HepG2 (cell line): ENCODE measurements around the gene TTC19. TPM values are rescaled to one million over a fixed set of nuclear protein-coding genes. Genes with fewer than 3 reads are reported as not detected.

ENCODE experiments used
- ATAC-seq: fragments of 200-7000 bp; cut with Tn5 transposase; 3 replicates; pipeline ENCODE4 v1.9.1; 2020; ENCODE audit warnings: mild to moderate bottlenecking, moderate library complexity
- BruUV-seq: library from RNA; stranded (reverse); fragments of 400-500 nt; replicated peaks from 2 replicates; lab custom pipeline; 2021; lab: Mats Ljungman, UMichigan
- CTCF ChIA-PET: fragments of 300-600 bp; formaldehyde crosslinking; extraction: SDS; loops from one replicate; lab custom pipeline; 2021; ENCODE audit warnings: low total read pairs, inconsistent platforms, low intra/inter-chr PET ratio; lab: Yijun Ruan, JAX
- POLR2A ChIA-PET: fragments of 350-600 bp; sonication (Branson Sonifier 250); formaldehyde crosslinking; loops from one replicate; lab custom pipeline; 2020; ENCODE audit warnings: antibody characterized with exemption, inconsistent platforms; lab: Yijun Ruan, JAX
- DNase-seq: peaks from one replicate; pipeline ENCODE4 v3.0.0-alpha.2; 2015; ENCODE audit warnings: low spot score
- FAIRE-seq: peaks from 3 replicates; lab custom pipeline; 2011; peaks lifted over from hg19 to GRCh38; lab: Jason Lieb, UNC
- H2AFZ ChIP-seq: one replicate; pipeline ENCODE4 v1.6.1; 2011; ENCODE audit warnings: low read length, inconsistent platforms
- H3K27ac ChIP-seq: fragments of 300-600 bp; 3 replicates; pipeline ENCODE4 v1.8.0; 2011; ENCODE audit warnings: mixed run types, mild to moderate bottlenecking, mixed read lengths, low read length, inconsistent platforms; ENCODE audit not compliant: insufficient read depth; ENCODE audit errors: extremely low read length
- H3K27me3 ChIP-seq, 2 experiments: fragments of 200-600 bp in 1 of 2; 2 replicates in 1 of 2; 3 replicates in 1 of 2; pipeline versions ENCODE4 v1.6.0 to v1.8.0; 2011; ENCODE audit warnings: low read length in 2 of 2, mild to moderate bottlenecking in 2 of 2, moderate library complexity in 2 of 2, inconsistent platforms in 1 of 2; ENCODE audit not compliant: insufficient read depth in 2 of 2, control insufficient read depth in 1 of 2
- H3K36me3 ChIP-seq, 2 experiments: fragments of 200-600 bp in 1 of 2; replicated peaks in 1 of 2; 2 replicates in 1 of 2; 3 replicates in 1 of 2; pipeline versions ENCODE4 v1.5.1 to v1.8.0; 2011; ENCODE audit warnings: low read length in 2 of 2, inconsistent platforms in 1 of 2; ENCODE audit not compliant: insufficient read depth in 2 of 2, control insufficient read depth in 1 of 2
- H3K4me1 ChIP-seq: 2 replicates; pipeline ENCODE4 v1.5.1; 2012; ENCODE audit warnings: low read length, inconsistent platforms; ENCODE audit not compliant: insufficient read depth
- H3K4me2 ChIP-seq: 2 replicates; pipeline ENCODE4 v1.6.0; 2011; ENCODE audit warnings: low read depth, low read length, inconsistent platforms
- H3K4me3 ChIP-seq, 3 experiments: fragments of 200-600 bp in 1 of 3; sonication (generic), shearing (Covaris generic) in 1 of 3; replicated peaks in 1 of 3; 2 replicates each; pipeline ENCODE4 v1.5.1; 2011 to 2016; ENCODE audit warnings: low read length in 3 of 3, inconsistent platforms in 2 of 3, low read depth in 2 of 3, mild to moderate bottlenecking in 2 of 3, control low read depth in 1 of 3, mixed read lengths in 1 of 3; ENCODE audit not compliant: insufficient read depth in 1 of 3
- H3K79me2 ChIP-seq: one replicate; pipeline ENCODE4 v1.6.1; 2011; ENCODE audit warnings: low read length, inconsistent platforms; ENCODE audit not compliant: insufficient read depth
- H3K9ac ChIP-seq: 2 replicates; pipeline ENCODE4 v1.6.0; 2011; ENCODE audit warnings: mild to moderate bottlenecking, low read depth, low read length, inconsistent platforms; ENCODE audit not compliant: insufficient read depth
- H3K9me3 ChIP-seq: 2 replicates; pipeline ENCODE4 v1.5.1; 2012; ENCODE audit warnings: mild to moderate bottlenecking, low read length
- H4K20me1 ChIP-seq: 2 replicates; pipeline ENCODE4 v1.6.0; 2011; ENCODE audit warnings: inconsistent platforms, mild to moderate bottlenecking, low read length, moderate library complexity; ENCODE audit not compliant: insufficient read depth
- AGO1 ChIP-seq: fragments of 200-400 bp; formaldehyde crosslinking; IDR thresholded peaks from 2 replicates; pipeline ENCODE4 v1.6.1; 2017; ENCODE audit warnings: mild to moderate bottlenecking, low read depth, low read length, moderate library complexity; ENCODE audit not compliant: poor library complexity, severe bottlenecking
- BCL6 ChIP-seq: IDR thresholded peaks from 2 replicates; pipeline ENCODE4 v1.6.1; 2016; ENCODE audit warnings: missing genetic modification reagents, missing compliant biosample characterization
- E2F1 ChIP-seq: sonication (generic); formaldehyde crosslinking; IDR thresholded peaks from 2 replicates; pipeline ENCODE4 v1.5.0; 2020; ENCODE audit warnings: missing genetic modification reagents
- HDAC2 ChIP-seq: sonication (generic); formaldehyde crosslinking; IDR thresholded peaks from 2 replicates; pipeline ENCODE4 v1.4.0; 2020; ENCODE audit warnings: missing genetic modification reagents
- HOXA5 ChIP-seq: sonication (generic); formaldehyde crosslinking; IDR thresholded peaks from 2 replicates; pipeline ENCODE4 v1.4.0; 2020; ENCODE audit warnings: missing genetic modification reagents
- MEF2D ChIP-seq: sonication (generic); formaldehyde crosslinking; IDR thresholded peaks from 2 replicates; pipeline ENCODE4 v1.5.1; 2020; ENCODE audit warnings: mild to moderate bottlenecking, missing genetic modification reagents
- NR2F1 ChIP-seq, 2 experiments: fragments of 450-650 bp in 1 of 2; formaldehyde crosslinking in 1 of 2; IDR thresholded peaks; 2 replicates each; pipeline versions ENCODE4 v1.5.0 to v1.6.1; 2016 to 2020; ENCODE audit warnings: mild to moderate bottlenecking in 1 of 2, missing compliant biosample characterization in 1 of 2, missing genetic modification reagents in 1 of 2, moderate library complexity in 1 of 2
- REXO4 ChIP-seq: sonication (generic); formaldehyde crosslinking; IDR thresholded peaks from 2 replicates; pipeline ENCODE4 v1.8.0; 2022; ENCODE audit warnings: missing genetic modification reagents, mild to moderate bottlenecking, borderline replicate concordance
- SETDB1 ChIP-seq: sonication (generic); formaldehyde crosslinking; IDR thresholded peaks from 2 replicates; pipeline ENCODE4 v1.5.1; 2020; ENCODE audit warnings: missing genetic modification reagents, mild to moderate bottlenecking, borderline replicate concordance
- ZFP36 ChIP-seq: fragments of 150-350 bp; IDR thresholded peaks from 2 replicates; pipeline ENCODE4 v1.6.1; 2018; ENCODE audit warnings: borderline replicate concordance, low read length, low read depth; ENCODE audit not compliant: partially characterized antibody
- ZNF280B ChIP-seq: sonication (generic); formaldehyde crosslinking; IDR thresholded peaks from 2 replicates; pipeline ENCODE4 v1.5.0; 2020; ENCODE audit warnings: missing genetic modification reagents, mild to moderate bottlenecking, borderline replicate concordance
- ZNF33B ChIP-seq: sonication (generic); formaldehyde crosslinking; IDR thresholded peaks from 2 replicates; pipeline ENCODE4 v1.5.1; 2020; ENCODE audit warnings: mild to moderate bottlenecking, missing genetic modification reagents
- ZNF563 ChIP-seq: sonication (generic); formaldehyde crosslinking; IDR thresholded peaks from 2 replicates; pipeline ENCODE4 v1.8.0; 2022; ENCODE audit warnings: mild to moderate bottlenecking, moderate library complexity, missing genetic modification reagents
- ZNF660 ChIP-seq: sonication (generic); formaldehyde crosslinking; IDR thresholded peaks from 2 replicates; pipeline ENCODE4 v1.5.1; 2020; ENCODE audit warnings: mild to moderate bottlenecking, low read depth, missing genetic modification reagents, borderline replicate concordance
- ZNF816 ChIP-seq: sonication (generic); formaldehyde crosslinking; IDR thresholded peaks from 2 replicates; pipeline ENCODE4 v1.8.0; 2022; ENCODE audit warnings: missing genetic modification reagents, mild to moderate bottlenecking, borderline replicate concordance
- WGBS: methylation state at CpG from one replicate; pipeline ENCODE4 v1.1.6; 2017; ENCODE audit warnings: low lambda C conversion rate; 5-methylcytosine and 5-hydroxymethylcytosine counted together
- in situ Hi-C: cut with HindIII; loops from 2 replicates; pipeline ENCODE4 v1.10.0; 2017; ENCODE audit warnings: low pct_unique_long_range_greater_than_20kb; ENCODE audit not compliant: extremely low pct_ligation_motif_present
- intact Hi-C: fragments of 100-400 bp; cut with micrococcal nuclease; formaldehyde crosslinking; loops from one replicate; pipeline ENCODE4 v1.10.0; 2022; ENCODE audit not compliant: unreplicated experiment
- polyA plus RNA-seq, 8 experiments: library from polyadenylated mRNA; depleted of rRNA in 3 of 8; stranded (reverse) in 7 of 8; unstranded in 1 of 8; fragments of >200 nt; fragmentation: Illumina TruSeq in 4 of 8; extraction: Trizol in 4 of 8; gene quantifications; 2 replicates each; pipeline versions ENCODE4 v1.2.1 to v1.2.3, GENCODE V29; 2011 to 2016; ENCODE audit warnings: low read depth in 4 of 8, missing spikeins in 1 of 8, mixed read lengths in 1 of 8; ENCODE audit not compliant: insufficient read depth in 1 of 8
- total RNA-seq, 5 experiments: library from RNA; depleted of rRNA; stranded (reverse); fragments of >200 nt; fragmentation: Illumina TruSeq; extraction: Trizol; gene quantifications; 2 replicates each; pipeline ENCODE4 v1.2.3, GENCODE V29; 2016; ENCODE audit warnings: low read depth in 1 of 5
- TF ChIP-seq, protein P1 (sequence below): IDR thresholded peaks from 2 replicates; pipeline ENCODE4 v1.4.0; 2020; ENCODE audit warnings: mild to moderate bottlenecking, missing genetic modification reagents
- TF ChIP-seq, protein P2 (sequence below): sonication (generic); formaldehyde crosslinking; IDR thresholded peaks from 2 replicates; pipeline ENCODE4 v1.4.0; 2020; ENCODE audit warnings: mild to moderate bottlenecking, missing genetic modification reagents

TTC19 gene
- total and polyA plus RNA-seq, 2 of the 13 experiments (the other 11 are each of a cell fraction or from before 2014, with no cell fraction given): 4.4 to 24.3 TPM

DNA sequence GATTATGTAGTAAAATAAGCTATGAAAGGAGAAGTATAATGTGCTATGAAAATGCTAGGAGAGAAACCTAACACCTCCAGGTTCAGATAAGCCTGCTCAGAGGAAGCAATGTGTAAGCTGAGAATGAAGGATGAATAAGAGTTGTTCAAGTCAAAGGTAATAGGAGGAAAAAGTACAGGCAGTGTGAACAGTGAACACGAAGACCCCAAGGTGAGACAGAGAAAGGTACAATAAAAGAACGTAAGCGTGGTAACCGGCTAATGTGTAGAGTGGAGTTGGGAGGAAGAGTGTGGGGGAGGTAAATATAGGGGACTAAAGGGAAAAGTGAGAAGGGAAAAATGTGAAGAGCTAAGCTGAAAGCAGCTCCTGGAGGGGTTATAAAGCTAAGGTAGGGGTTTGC lies 74.2 kb downstream of the TTC19 start:
- no peaks in the 10 kb centered on the region for H3K4me1 ChIP-seq
- TF ChIP-seq E2F1 (no peak), HOXA5 (no peak), ZNF816 (CRISPR knock-in tag) (no peak), MEF2D (CRISPR knock-in tag) (no peak), ZNF660 (CRISPR knock-in tag) (no peak), REXO4 (no peak), BCL6 (CRISPR knock-in tag) (no peak), SETDB1 (CRISPR knock-in tag) (no peak), AGO1 (no peak), NR2F1 (CRISPR knock-in tag; IDR thresholded peaks at IDR 0.05) (no peak), ZNF33B (CRISPR knock-in tag) (no peak), ZNF563 (CRISPR knock-in tag) (no peak), ZFP36 (no peak), HDAC2 (CRISPR knock-in tag) (no peak), ZNF280B (CRISPR knock-in tag) (no peak)
- TF ChIP-seq, protein P1, sequence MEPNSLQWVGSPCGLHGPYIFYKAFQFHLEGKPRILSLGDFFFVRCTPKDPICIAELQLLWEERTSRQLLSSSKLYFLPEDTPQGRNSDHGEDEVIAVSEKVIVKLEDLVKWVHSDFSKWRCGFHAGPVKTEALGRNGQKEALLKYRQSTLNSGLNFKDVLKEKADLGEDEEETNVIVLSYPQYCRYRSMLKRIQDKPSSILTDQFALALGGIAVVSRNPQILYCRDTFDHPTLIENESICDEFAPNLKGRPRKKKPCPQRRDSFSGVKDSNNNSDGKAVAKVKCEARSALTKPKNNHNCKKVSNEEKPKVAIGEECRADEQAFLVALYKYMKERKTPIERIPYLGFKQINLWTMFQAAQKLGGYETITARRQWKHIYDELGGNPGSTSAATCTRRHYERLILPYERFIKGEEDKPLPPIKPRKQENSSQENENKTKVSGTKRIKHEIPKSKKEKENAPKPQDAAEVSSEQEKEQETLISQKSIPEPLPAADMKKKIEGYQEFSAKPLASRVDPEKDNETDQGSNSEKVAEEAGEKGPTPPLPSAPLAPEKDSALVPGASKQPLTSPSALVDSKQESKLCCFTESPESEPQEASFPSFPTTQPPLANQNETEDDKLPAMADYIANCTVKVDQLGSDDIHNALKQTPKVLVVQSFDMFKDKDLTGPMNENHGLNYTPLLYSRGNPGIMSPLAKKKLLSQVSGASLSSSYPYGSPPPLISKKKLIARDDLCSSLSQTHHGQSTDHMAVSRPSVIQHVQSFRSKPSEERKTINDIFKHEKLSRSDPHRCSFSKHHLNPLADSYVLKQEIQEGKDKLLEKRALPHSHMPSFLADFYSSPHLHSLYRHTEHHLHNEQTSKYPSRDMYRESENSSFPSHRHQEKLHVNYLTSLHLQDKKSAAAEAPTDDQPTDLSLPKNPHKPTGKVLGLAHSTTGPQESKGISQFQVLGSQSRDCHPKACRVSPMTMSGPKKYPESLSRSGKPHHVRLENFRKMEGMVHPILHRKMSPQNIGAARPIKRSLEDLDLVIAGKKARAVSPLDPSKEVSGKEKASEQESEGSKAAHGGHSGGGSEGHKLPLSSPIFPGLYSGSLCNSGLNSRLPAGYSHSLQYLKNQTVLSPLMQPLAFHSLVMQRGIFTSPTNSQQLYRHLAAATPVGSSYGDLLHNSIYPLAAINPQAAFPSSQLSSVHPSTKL (CRISPR knock-in tag): no peak
- TF ChIP-seq, protein P2, sequence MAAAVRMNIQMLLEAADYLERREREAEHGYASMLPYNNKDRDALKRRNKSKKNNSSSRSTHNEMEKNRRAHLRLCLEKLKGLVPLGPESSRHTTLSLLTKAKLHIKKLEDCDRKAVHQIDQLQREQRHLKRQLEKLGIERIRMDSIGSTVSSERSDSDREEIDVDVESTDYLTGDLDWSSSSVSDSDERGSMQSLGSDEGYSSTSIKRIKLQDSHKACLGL (CRISPR knock-in tag): no peak
- DNase-seq (no peak), ATAC-seq (no peak), FAIRE-seq (no peak)
- H3K4me3 ChIP-seq: no peak overlapping the region
- no peaks in the 10 kb centered on the region for H3K79me2 ChIP-seq
- WGBS: 96% methylated on average over 4 of the region's 4 CpGs
- in situ Hi-C loops (no loop called here), intact Hi-C loops (no loop called here)
- no peaks in the 10 kb centered on the region for H3K9me3 ChIP-seq
- peaks cover 20 to 81% of the 10 kb centered on the region in 2 experiments for H3K36me3 ChIP-seq
- no peaks in the 10 kb centered on the region for H3K27me3 ChIP-seq
- CTCF ChIA-PET: no interaction called here
- no TSS peak for BruUV-seq
- no peaks in the 10 kb centered on the region for H4K20me1 ChIP-seq
- no peak overlapping the region for H3K9ac ChIP-seq
- H2AFZ ChIP-seq: no peak overlapping the region
- POLR2A ChIA-PET: no interaction called here
- H3K4me2 ChIP-seq: no peak overlapping the region
- no peak overlapping the region for H3K27ac ChIP-seq
